Measurements from ENCODE around the gene GOLGA6L2.

GRCh38 chr15:23402544-23402943, 44.5 kb downstream of the GOLGA6L2 start:
- no peak for TF ChIP-seq FOXA1 (IDR thresholded peaks at IDR 0.05)
- no peak for TF ChIP-seq CTBP1 (IDR thresholded peaks at IDR 0.05; ENCODE audit: borderline replicate concordance)
- TF ChIP-seq FOXM1 (IDR thresholded peaks at IDR 0.05; ENCODE audit: borderline replicate concordance), result no peak
- no peak for TF ChIP-seq ELF4 (IDR thresholded peaks at IDR 0.05)
- no peak for TF ChIP-seq LEF1 (IDR thresholded peaks at IDR 0.05; ENCODE audit: borderline replicate concordance)
- no peak for TF ChIP-seq SP1 (IDR thresholded peaks at IDR 0.05)
- no peak for TF ChIP-seq TARDBP (IDR thresholded peaks at IDR 0.05)
- no peak for TF ChIP-seq BHLHE40 (IDR thresholded peaks at IDR 0.05; ENCODE audit: borderline replicate concordance)
- TF ChIP-seq ZNF384 (IDR thresholded peaks at IDR 0.05), result no peak
